B cell (primary cell): ENCODE results near the gene REEP5. TPM values are rescaled to one million over a fixed set of nuclear protein-coding genes. Genes with fewer than 3 reads are reported as not detected.

ENCODE experiments used
- ATAC-seq: fragments of 200-7000 bp; cut with Tn5 transposase; one replicate; pipeline ENCODE4 v1.10.0; 2021; ENCODE audit warnings: low read depth, mild to moderate bottlenecking, moderate number of reproducible peaks, moderate library complexity
- CTCF ChIA-PET: fragments of 350-600 bp; sonication (Branson Sonifier 250); formaldehyde crosslinking; loops from one replicate; lab custom pipeline; 2021; ENCODE audit warnings: antibody characterized with exemption, inconsistent platforms; lab: Charles Lee
- POLR2A ChIA-PET: fragments of 350-600 bp; sonication (Branson Sonifier 250); formaldehyde crosslinking; loops from one replicate; lab custom pipeline; 2021; ENCODE audit warnings: antibody characterized with exemption; lab: Charles Lee
- DNase-seq: peaks from one replicate; pipeline ENCODE4 v3.0.0; 2013
- H2AFZ ChIP-seq: 2 replicates; pipeline ENCODE4 v1.6.1; 2012; ENCODE audit warnings: mild to moderate bottlenecking, low read depth, low read length; ENCODE audit not compliant: insufficient read depth, poor library complexity, severe bottlenecking
- H3K27ac ChIP-seq, 2 donors: 1 replicate in 1 of 2; 2 replicates in 1 of 2; pipeline ENCODE4 v1.5.1; 2012 to 2013; ENCODE audit warnings: low read length in 2 of 2, mild to moderate bottlenecking in 2 of 2, moderate library complexity in 1 of 2
- H3K27me3 ChIP-seq, 4 experiments: fragments of 200-600 bp in 1 of 4; sonication (generic) in 1 of 4; replicated peaks in 1 of 4; 1 replicate in 2 of 4; 2 replicates in 2 of 4; pipeline versions ENCODE4 v1.6.1 to v1.7.0; 2013 to 2016; ENCODE audit warnings: low read length in 3 of 4, mild to moderate bottlenecking in 2 of 4, mixed read lengths in 1 of 4, moderate library complexity in 1 of 4; ENCODE audit not compliant: insufficient read depth in 4 of 4, control insufficient read depth in 3 of 4; ENCODE audit errors: control extremely low read depth in 1 of 4
- H3K36me3 ChIP-seq, 2 experiments: replicated peaks in 1 of 2; 1 replicate in 1 of 2; 2 replicates in 1 of 2; pipeline versions ENCODE4 v1.6.1 to v1.7.1; 2013; ENCODE audit warnings: low read length in 1 of 2; ENCODE audit not compliant: insufficient read depth in 2 of 2, control insufficient read depth in 1 of 2; ENCODE audit errors: control extremely low read depth in 1 of 2, extremely low read depth in 1 of 2
- H3K4me1 ChIP-seq, 2 donors: fragments of 200-600 bp in 1 of 2; sonication (generic) in 1 of 2; 1 replicate in 1 of 2; 2 replicates in 1 of 2; pipeline versions ENCODE4 v1.5.1 to v1.6.1; 2013 to 2017; ENCODE audit warnings: low read length in 2 of 2; ENCODE audit not compliant: control insufficient read depth in 2 of 2, insufficient read depth in 2 of 2
- H3K4me2 ChIP-seq: replicated peaks from 2 replicates; pipeline ENCODE3; 2012; ENCODE audit warnings: mild to moderate bottlenecking, low read depth, low read length; ENCODE audit not compliant: poor library complexity, severe bottlenecking
- H3K4me3 ChIP-seq, 5 experiments: fragments of 200-600 bp in 1 of 5; sonication (generic) in 1 of 5; 1 replicate in 3 of 5; 2 replicates in 2 of 5; pipeline versions ENCODE4 v1.5.1 to v1.7.0; 2011 to 2016; ENCODE audit warnings: low read length in 4 of 5, mild to moderate bottlenecking in 4 of 5, low read depth in 2 of 5, control low read depth in 1 of 5, moderate library complexity in 1 of 5; ENCODE audit not compliant: insufficient read depth in 1 of 5; ENCODE audit errors: control extremely low read depth in 1 of 5, extremely low read depth in 1 of 5
- H3K79me2 ChIP-seq: fragments of 200-600 bp; sonication (generic); one replicate; pipeline ENCODE4 v1.6.0; 2016; ENCODE audit warnings: low read length; ENCODE audit not compliant: control insufficient read depth, insufficient read depth
- H3K9ac ChIP-seq: fragments of 200-600 bp; sonication (generic); 2 replicates; pipeline ENCODE4 v1.6.1; 2017; ENCODE audit warnings: mild to moderate bottlenecking, low read length, moderate library complexity
- H3K9me3 ChIP-seq, 3 donors: one replicate each; pipeline versions ENCODE4 v1.6.1 to v1.7.1; 2013; ENCODE audit warnings: low read length in 2 of 3; ENCODE audit not compliant: control insufficient read depth in 2 of 3, insufficient read depth in 1 of 3; ENCODE audit errors: control extremely low read depth in 1 of 3
- H4K20me1 ChIP-seq: 2 replicates; pipeline ENCODE4 v1.6.0; 2012; ENCODE audit warnings: mild to moderate bottlenecking, low read length; ENCODE audit not compliant: insufficient read depth, control insufficient read depth, poor library complexity, severe bottlenecking
- H3K27ac Mint-ChIP-seq: one replicate; pipeline ENCODE4 v1.8.0; 2021; ENCODE audit warnings: mixed read lengths
- H3K27me3 Mint-ChIP-seq: one replicate; pipeline ENCODE4 v1.8.0; 2021; ENCODE audit warnings: mixed read lengths
- H3K4me1 Mint-ChIP-seq: one replicate; pipeline ENCODE4 v1.8.0; 2021; ENCODE audit warnings: mixed read lengths
- H3K4me3 Mint-ChIP-seq: one replicate; pipeline ENCODE4 v1.8.0; 2021; ENCODE audit warnings: mixed read lengths
- H3K9me3 Mint-ChIP-seq: one replicate; pipeline ENCODE4 v1.8.0; 2022; ENCODE audit warnings: mixed read lengths; ENCODE audit not compliant: insufficient read depth
- EZH2 ChIP-seq: IDR thresholded peaks from 2 replicates; pipeline ENCODE4 v1.6.1; 2012; ENCODE audit warnings: borderline replicate concordance, low read depth, mild to moderate bottlenecking, moderate library complexity, low read length; ENCODE audit not compliant: insufficient read depth, poor library complexity, severe bottlenecking
- WGBS: methylation state at CpG from one replicate; pipeline ENCODE4 v1.1.5; 2013; ENCODE audit warnings: missing lambda C conversion rate; ENCODE audit not compliant: insufficient coverage; 5-methylcytosine and 5-hydroxymethylcytosine counted together
- intact Hi-C: fragments of 100-400 bp; cut with micrococcal nuclease; formaldehyde crosslinking; loops from one replicate; pipeline ENCODE4 v1.10.0; 2022
- polyA plus RNA-seq: library from polyadenylated mRNA; depleted of rRNA; stranded (reverse); fragments of >200 nt; gene quantifications from 2 replicates; pipeline ENCODE4 v1.2.3, GENCODE V29; 2012
- total RNA-seq, 2 donors: library from RNA; stranded (reverse); fragments of 120-200 nt in 1 of 2; gene quantifications; 1 replicate in 1 of 2; 2 replicates in 1 of 2; pipeline versions ENCODE4 v1.2.3 to v1.2.4, GENCODE V29; 2013 to 2022
- TF ChIP-seq, protein P1 (sequence below): fragments of 200-600 bp; IDR thresholded peaks from one replicate; pipeline ENCODE4 v1.8.0; 2022; ENCODE audit warnings: antibody characterized with exemption, mild to moderate bottlenecking

REEP5 gene
- total and polyA plus RNA-seq, 2 donors (not counting 1 experiment from before 2014, with no cell fraction given): 39.2 to 55.9 TPM

GRCh38 chr5:112933105-112933504 is 11.1 kb upstream of the REEP5 start:
- ChIA-PET CTCF (interaction anchor here (1.0 kb wide), 1 partner anchor 35 kb away, joined by 3 read pairs; no protein-coding TSS in a partner anchor), POLR2A (no interaction called here)
- no peak for TF ChIP-seq EZH2
- no peak overlapping the region for H3K9ac ChIP-seq
- no peaks in the 10 kb centered on the region for H3K79me2 ChIP-seq
- H4K20me1 ChIP-seq: no peaks in the 10 kb centered on the region
- no peak overlapping the region for H3K4me3 ChIP-seq
- Mint-ChIP-seq H3K27me3 (no peaks in the 10 kb centered on the region), H3K4me1 (peaks cover 39% of the 10 kb centered on the region), H3K9me3 (peaks cover 2% of the 10 kb centered on the region), H3K4me3 (no peak overlapping the region), H3K27ac (no peak overlapping the region)
- H2AFZ ChIP-seq: no peak overlapping the region
- H3K27me3 ChIP-seq: no peaks in the 10 kb centered on the region
- no peak overlapping the region for H3K27ac ChIP-seq
- no peak overlapping the region for H3K4me2 ChIP-seq
- no CpG with 5 or more reads among the region's 1 CpG for WGBS
- peaks cover 38 to 39% of the 10 kb centered on the region in 2 donors for H3K4me1 ChIP-seq
- DNase-seq (no peak), ATAC-seq (no peak)
- intact Hi-C loops: no loop called here
- peaks cover 0 to 1% (median 0%) of the 10 kb centered on the region in 3 donors for H3K9me3 ChIP-seq
- H3K36me3 ChIP-seq: no peaks in the 10 kb centered on the region

DNA sequence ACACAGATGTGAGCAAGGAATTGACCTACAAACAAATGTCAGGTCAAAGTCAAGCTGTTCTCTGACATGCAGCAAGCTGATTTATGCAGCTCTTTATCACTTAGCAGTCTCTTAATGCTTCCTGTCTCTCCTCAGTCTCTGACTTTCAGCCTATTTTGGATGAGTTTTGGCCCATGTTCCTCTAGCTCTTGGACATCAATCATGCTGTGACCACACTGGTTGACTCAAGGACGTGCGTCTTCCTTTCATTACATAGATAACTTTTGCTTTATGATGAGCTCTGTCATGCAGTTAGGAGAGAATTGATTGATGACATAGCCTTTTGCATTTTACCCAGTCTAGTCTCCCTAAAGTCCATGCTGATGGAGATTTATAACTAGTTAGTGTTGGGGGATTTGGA is 9.4 kb upstream of the REEP5 start:
- ATAC-seq (no peak), DNase-seq (no peak)
- H3K27me3 ChIP-seq: no peaks in the 10 kb centered on the region
- no peak overlapping the region for H3K4me2 ChIP-seq
- no peaks in the 10 kb centered on the region for H3K79me2 ChIP-seq
- Mint-ChIP-seq H3K4me3 (no peak overlapping the region), H3K9me3 (peaks cover 2% of the 10 kb centered on the region), H3K4me1 (peaks cover 53% of the 10 kb centered on the region), H3K27ac (peak overlapping the region; percentile 4), H3K27me3 (no peaks in the 10 kb centered on the region)
- WGBS: no CpG with 5 or more reads among the region's 2 CpGs
- no peak overlapping the region for H3K4me3 ChIP-seq
- H3K9me3 ChIP-seq: peaks cover 0 to 1% (median 0%) of the 10 kb centered on the region in 3 donors
- H4K20me1 ChIP-seq: no peaks in the 10 kb centered on the region
- H3K36me3 ChIP-seq: no peaks in the 10 kb centered on the region
- TF ChIP-seq EZH2: no peak
- TF ChIP-seq, protein P1, sequence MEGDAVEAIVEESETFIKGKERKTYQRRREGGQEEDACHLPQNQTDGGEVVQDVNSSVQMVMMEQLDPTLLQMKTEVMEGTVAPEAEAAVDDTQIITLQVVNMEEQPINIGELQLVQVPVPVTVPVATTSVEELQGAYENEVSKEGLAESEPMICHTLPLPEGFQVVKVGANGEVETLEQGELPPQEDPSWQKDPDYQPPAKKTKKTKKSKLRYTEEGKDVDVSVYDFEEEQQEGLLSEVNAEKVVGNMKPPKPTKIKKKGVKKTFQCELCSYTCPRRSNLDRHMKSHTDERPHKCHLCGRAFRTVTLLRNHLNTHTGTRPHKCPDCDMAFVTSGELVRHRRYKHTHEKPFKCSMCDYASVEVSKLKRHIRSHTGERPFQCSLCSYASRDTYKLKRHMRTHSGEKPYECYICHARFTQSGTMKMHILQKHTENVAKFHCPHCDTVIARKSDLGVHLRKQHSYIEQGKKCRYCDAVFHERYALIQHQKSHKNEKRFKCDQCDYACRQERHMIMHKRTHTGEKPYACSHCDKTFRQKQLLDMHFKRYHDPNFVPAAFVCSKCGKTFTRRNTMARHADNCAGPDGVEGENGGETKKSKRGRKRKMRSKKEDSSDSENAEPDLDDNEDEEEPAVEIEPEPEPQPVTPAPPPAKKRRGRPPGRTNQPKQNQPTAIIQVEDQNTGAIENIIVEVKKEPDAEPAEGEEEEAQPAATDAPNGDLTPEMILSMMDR: no peak
- ChIA-PET POLR2A (interaction anchor here (0.5 to 1.0 kb wide), 2 partner anchors 12 to 35 kb away, joined by 3 to 4 read pairs; no protein-coding TSS in a partner anchor), CTCF (interaction anchor here (1.0 to 1.2 kb wide), 2 partner anchors 9 kb away, joined by 3 read pairs; no protein-coding TSS in a partner anchor)
- H3K9ac ChIP-seq: no peak overlapping the region
- intact Hi-C loops: no loop called here
- no peak overlapping the region for H3K27ac ChIP-seq
- peaks cover 54 to 56% of the 10 kb centered on the region in 2 donors for H3K4me1 ChIP-seq
- no peak overlapping the region for H2AFZ ChIP-seq
